GM12864 (cell line): ENCODE results near the gene GFPT1.

Source experiments
- DNase-seq: peaks from one replicate; pipeline ENCODE4 v3.0.0-alpha.2; 2011; ENCODE audit warnings: low read depth
- H3K4me3 ChIP-seq: 2 replicates; pipeline ENCODE4 v1.5.1; 2011; ENCODE audit warnings: mild to moderate bottlenecking, low read depth, low read length, control low read depth
- CTCF ChIP-seq: IDR thresholded peaks from 2 replicates; pipeline ENCODE4 v1.5.1; 2011; ENCODE audit warnings: low read depth, mild to moderate bottlenecking, moderate library complexity, low read length, control low read depth, inconsistent platforms; ENCODE audit errors: missing control alignments

The GFPT1 gene

GRCh38 chr2:69330781-69331180 lies 56.2 kb downstream of the GFPT1 start:
- no peak for TF ChIP-seq CTCF
- H3K4me3 ChIP-seq, result no peak overlapping the region
- DNase-seq, result no peak

GRCh38 chr2:69322631-69323030 lies 64.4 kb downstream of the GFPT1 start:
- TF ChIP-seq CTCF, result no peak
- no peak for DNase-seq
- H3K4me3 ChIP-seq, result no peak overlapping the region

GRCh38 chr2:69316550-69316949 lies 70.5 kb downstream of the GFPT1 start:
- no peak for TF ChIP-seq CTCF
- no peak overlapping the region for H3K4me3 ChIP-seq
- DNase-seq, result no peak

GRCh38 chr2:69315160-69315761 lies 71.8 kb downstream of the GFPT1 start:
- no peak overlapping the region for H3K4me3 ChIP-seq
- no peak for TF ChIP-seq CTCF
- DNase-seq, result no peak

GRCh38 chr2:69311024-69311416 lies 76.0 kb downstream of the GFPT1 start:
- no peak overlapping the region for H3K4me3 ChIP-seq
- no peak for DNase-seq
- TF ChIP-seq CTCF, result no peak

- TF ChIP-seq CTCF, result no peak
- DNase-seq, result no peak
- no peak overlapping the region for H3K4me3 ChIP-seq
These were observed 76.7 kb downstream of the GFPT1 start for GRCh38 chr2:69310111-69311023.
